Esophagus squamous epithelium (tissue), 5 donors: ENCODE measurements around the gene CDH18. TPM values are rescaled to one million over a fixed set of nuclear protein-coding genes. Genes with fewer than 3 reads are reported as not detected.
"Not testable (repeated sequence)": the region's sequence is repeated elsewhere in the genome, so short reads cannot be mapped to it uniquely, and the experiment has no call there.

ENCODE experiments used
- DNase-seq: peaks from one replicate; lab custom pipeline; 2025; lab: John Stamatoyannopoulos, UW
- H3K27ac ChIP-seq, 4 donors: fragments of 200-600 bp; sonication (generic); one replicate each; pipeline ENCODE4 v1.5.1; 2016 to 2019; ENCODE audit warnings: mild to moderate bottlenecking in 1 of 4
- H3K27me3 ChIP-seq, 4 donors: fragments of 200-600 bp; sonication (generic); 1 replicate in 3 of 4; 2 replicates in 1 of 4; pipeline versions ENCODE4 v1.5.1 to v1.6.0; 2017 to 2021; ENCODE audit warnings: antibody characterized with exemption in 1 of 4
- H3K36me3 ChIP-seq, 3 donors: fragments of 200-600 bp; sonication (generic); one replicate each; pipeline ENCODE4 v1.5.1; 2016 to 2019
- H3K4me1 ChIP-seq, 3 donors: fragments of 200-600 bp; sonication (generic); one replicate each; pipeline ENCODE4 v1.5.1; 2017 to 2019
- H3K4me3 ChIP-seq, 4 donors: fragments of 200-600 bp; sonication (generic); 1 replicate in 3 of 4; 2 replicates in 1 of 4; pipeline ENCODE4 v1.5.1; 2016 to 2019; ENCODE audit warnings: mild to moderate bottlenecking in 2 of 4, moderate library complexity in 1 of 4
- H3K9me3 ChIP-seq, 3 donors: fragments of 200-600 bp; sonication (generic); one replicate each; pipeline ENCODE4 v1.5.1; 2016 to 2019
- CTCF ChIP-seq, 6 experiments: fragments of 450-650 bp in 4 of 6; fragments of 200-600 bp in 2 of 6; sonication (generic) in 2 of 6; IDR thresholded peaks; one replicate each; pipeline ENCODE4 v1.5.1; 2016 to 2019; ENCODE audit warnings: antibody characterized with exemption in 6 of 6, mild to moderate bottlenecking in 4 of 6, moderate library complexity in 4 of 6
- POLR2A ChIP-seq, 4 donors: fragments of 450-650 bp; IDR thresholded peaks; one replicate each; pipeline ENCODE4 v1.6.1; 2017; ENCODE audit warnings: antibody characterized with exemption in 4 of 4, mild to moderate bottlenecking in 4 of 4, moderate library complexity in 3 of 4
- WGBS, 2 donors: methylation state at CpG; one replicate each; pipeline ENCODE4 v1.1.5; 2018; 5-methylcytosine and 5-hydroxymethylcytosine counted together
- intact Hi-C: fragments of 100-400 bp; cut with DNase I; formaldehyde crosslinking; loops from one replicate; pipeline ENCODE4 v1.15.0; 2022
- total RNA-seq, 4 donors: library from RNA; depleted of rRNA; stranded (reverse); fragments of >200 nt; gene quantifications; one replicate each; pipeline ENCODE4 v1.1.0, GENCODE V29; 2016
- donor health status: DM: yes; HTN: yes; CAD: no.

Gene CDH18
- total RNA-seq, 4 donors from 2014 or later, result not detected

GRCh38 chr5:19777363-19777762, 210.6 kb downstream of the CDH18 start:
- H3K36me3 ChIP-seq, result no peaks in the 10 kb centered on the region
- intact Hi-C loops, result no loop called here
- H3K4me3 ChIP-seq, result no peak overlapping the region
- 29 to 46% methylated on average over 5 of the region's 5 CpGs for WGBS, 2 donors
- H3K27ac ChIP-seq, result no peak overlapping the region
- no peaks in the 10 kb centered on the region for H3K27me3 ChIP-seq
- H3K9me3 ChIP-seq, result no peaks in the 10 kb centered on the region
- TF ChIP-seq CTCF (IDR thresholded peaks at IDR 0.05) (no peak), POLR2A (IDR thresholded peaks at IDR 0.05) (no peak)
- H3K4me1 ChIP-seq, result no peaks in the 10 kb centered on the region
- DNase-seq, result no peak

GRCh38 chr5:19776886-19777285, 211.1 kb downstream of the CDH18 start:
- intact Hi-C loops, H3K4me3 ChIP-seq, H3K27ac ChIP-seq: not testable (repeated sequence)

GRCh38 chr5:19771174-19771835, 216.7 kb downstream of the CDH18 start:
- no peak for DNase-seq
- Histone ChIP-seq H3K27me3 (no peaks in the 10 kb centered on the region), H3K4me1 (no peaks in the 10 kb centered on the region), H3K36me3 (no peaks in the 10 kb centered on the region), H3K9me3 (no peaks in the 10 kb centered on the region), H3K4me3 (no peak overlapping the region), H3K27ac (no peak overlapping the region)
- 61 to 63% methylated on average over 6 of the region's 6 CpGs for WGBS, 2 donors
- TF ChIP-seq CTCF (IDR thresholded peaks at IDR 0.05) (no peak), POLR2A (IDR thresholded peaks at IDR 0.05) (no peak)
- intact Hi-C loops, result no loop called here

More at GRCh38 chr5:19776886-19777285, 211.1 kb downstream of the CDH18 start:
- H3K4me1 ChIP-seq, H3K36me3 ChIP-seq, H3K27me3 ChIP-seq, DNase-seq, H3K9me3 ChIP-seq: not testable (repeated sequence)
- WGBS, 2 donors, result 35 to 45% methylated on average over 5 of the region's 5 CpGs

- Histone ChIP-seq H3K4me1 (no peaks in the 10 kb centered on the region), H3K27me3 (no peaks in the 10 kb centered on the region), H3K4me3 (no peak overlapping the region), H3K36me3 (no peaks in the 10 kb centered on the region), H3K9me3 (no peaks in the 10 kb centered on the region), H3K27ac (no peak overlapping the region)
- TF ChIP-seq POLR2A (IDR thresholded peaks at IDR 0.05), result no peak
- TF ChIP-seq CTCF (IDR thresholded peaks at IDR 0.05), result no peak
- intact Hi-C loops, result no loop called here
- no peak for DNase-seq
These were observed 217.6 kb downstream of the CDH18 start for GRCh38 chr5:19770396-19770795.

GRCh38 chr5:19767987-19768386, 220.0 kb downstream of the CDH18 start:
- no peak overlapping the region for H3K27ac ChIP-seq
- TF ChIP-seq CTCF (IDR thresholded peaks at IDR 0.05), result no peak
- TF ChIP-seq POLR2A (IDR thresholded peaks at IDR 0.05), result no peak
- WGBS, 2 donors, result 25 to 50% methylated on average over 1 of the region's 1 CpG
- no peaks in the 10 kb centered on the region for H3K36me3 ChIP-seq
- no peak overlapping the region for H3K4me3 ChIP-seq
- no peak for DNase-seq
- intact Hi-C loops, result no loop called here
- no peaks in the 10 kb centered on the region for H3K27me3 ChIP-seq
- no peaks in the 10 kb centered on the region for H3K4me1 ChIP-seq
- no peaks in the 10 kb centered on the region for H3K9me3 ChIP-seq

- WGBS, 2 donors, result 38 to 56% methylated on average over 2 of the region's 2 CpGs
- H3K27ac ChIP-seq, result no peak overlapping the region
- H3K36me3 ChIP-seq, result no peaks in the 10 kb centered on the region
- intact Hi-C loops, result no loop called here
- H3K4me1 ChIP-seq, result no peaks in the 10 kb centered on the region
- TF ChIP-seq CTCF (IDR thresholded peaks at IDR 0.05), result no peak
- no peak for TF ChIP-seq POLR2A (IDR thresholded peaks at IDR 0.05)
- H3K27me3 ChIP-seq, result no peaks in the 10 kb centered on the region
- no peak overlapping the region for H3K4me3 ChIP-seq
- H3K9me3 ChIP-seq, result no peaks in the 10 kb centered on the region
- no peak for DNase-seq
These were observed 234.4 kb downstream of the CDH18 start for GRCh38 chr5:19753579-19753978.
